Measurements from ENCODE around the gene TMEM131L.
"Not testable (repeated sequence)": the region's sequence is repeated elsewhere in the genome, so short reads cannot be mapped to it uniquely, and the experiment has no call there.

The TMEM131L gene

DNA sequence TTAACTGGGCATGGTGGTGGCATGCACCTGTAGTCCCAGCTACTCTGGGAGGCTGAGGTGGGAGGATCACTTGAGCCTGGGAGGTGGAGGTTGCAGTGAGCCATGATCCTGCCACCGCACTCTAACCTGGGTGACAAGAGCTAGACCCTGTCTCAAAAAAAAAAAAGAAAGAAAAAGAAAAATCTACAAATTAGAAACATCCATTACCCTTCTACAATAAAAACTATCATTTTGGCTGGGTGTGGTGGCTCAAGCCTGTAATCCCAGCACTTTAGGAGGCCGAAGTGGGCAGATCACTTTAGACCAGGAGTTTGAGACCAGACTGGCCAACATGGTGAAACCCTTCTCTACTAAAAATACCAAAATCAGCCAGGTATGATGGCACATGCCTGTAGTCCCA lies 43.1 kb downstream of the TMEM131L start:
- DNase-seq, result not testable (repeated sequence)

DNA sequence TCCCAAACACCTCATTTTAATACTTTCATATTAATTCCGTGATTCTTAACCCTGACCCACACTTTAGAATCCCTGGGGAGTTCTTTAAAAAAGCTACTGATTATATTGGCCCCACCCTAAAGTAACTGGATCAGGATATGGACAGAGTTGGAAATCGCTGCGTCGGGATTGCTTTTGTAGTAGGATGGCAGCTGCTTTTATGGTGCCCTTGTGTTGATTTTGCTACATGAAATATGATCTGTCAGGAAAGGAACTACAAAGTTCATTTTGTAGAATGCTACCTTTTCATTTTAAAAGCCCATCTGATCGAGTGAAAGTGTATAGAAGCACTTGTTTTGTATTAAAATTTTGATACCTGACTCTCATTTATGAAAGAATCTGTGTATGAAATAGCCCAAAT lies 43.6 kb downstream of the TMEM131L start:
- DNase-seq, result no peak

DNA sequence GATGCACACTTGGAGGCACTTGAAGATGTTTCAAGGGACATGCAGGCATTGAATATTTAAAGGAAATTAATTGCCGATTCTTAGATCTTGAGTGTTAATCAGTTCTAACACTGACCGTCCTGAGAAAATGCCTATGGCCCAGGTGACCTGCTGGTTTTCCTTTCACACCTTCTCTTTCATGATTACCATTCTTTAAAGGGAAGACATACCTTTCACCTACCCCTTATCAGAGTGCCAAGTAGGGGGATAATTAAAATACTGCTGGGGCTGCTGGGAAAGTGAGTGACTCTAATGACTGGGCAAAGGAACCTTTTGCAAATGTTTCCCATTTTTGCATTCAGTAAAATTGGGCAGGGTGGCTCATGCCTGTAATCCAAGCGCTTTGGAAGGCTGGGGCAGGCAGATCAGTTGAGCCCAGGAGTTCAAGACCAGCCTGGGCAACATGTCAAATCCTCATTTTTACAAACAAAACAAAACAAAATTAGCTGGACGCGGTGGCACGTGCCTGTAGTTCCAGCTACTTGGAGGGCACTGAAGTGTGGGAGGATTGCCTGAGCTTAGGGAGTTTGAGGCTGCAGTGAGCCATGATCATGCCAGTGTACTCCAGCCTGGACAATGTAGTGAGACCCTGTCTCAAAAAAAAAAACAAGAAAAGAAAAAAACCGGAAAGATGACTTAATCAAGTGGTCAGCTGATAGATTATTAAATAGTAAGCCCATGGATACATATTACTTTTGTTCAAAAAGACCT lies 44.3 kb downstream of the TMEM131L start:
- DNase-seq, result no peak

DNA sequence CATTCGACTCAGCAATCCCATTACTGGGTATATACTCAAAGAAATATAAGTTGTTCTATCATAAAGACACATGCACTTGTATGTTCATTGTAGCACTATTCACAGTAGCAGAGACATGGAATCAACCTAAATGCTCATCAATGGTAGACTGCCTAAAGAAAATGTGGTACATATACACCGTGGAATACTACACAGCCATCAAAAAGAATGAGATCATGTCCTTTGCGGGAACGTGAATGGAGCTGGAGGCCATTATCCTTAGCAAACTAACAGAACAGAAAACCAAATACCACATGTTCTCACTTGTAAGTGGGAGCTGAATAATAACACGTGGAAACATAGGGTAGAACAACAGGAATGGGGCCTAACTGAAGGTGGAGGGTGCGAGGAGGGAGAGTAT lies 44.9 kb downstream of the TMEM131L start:
- no peak for DNase-seq

DNA sequence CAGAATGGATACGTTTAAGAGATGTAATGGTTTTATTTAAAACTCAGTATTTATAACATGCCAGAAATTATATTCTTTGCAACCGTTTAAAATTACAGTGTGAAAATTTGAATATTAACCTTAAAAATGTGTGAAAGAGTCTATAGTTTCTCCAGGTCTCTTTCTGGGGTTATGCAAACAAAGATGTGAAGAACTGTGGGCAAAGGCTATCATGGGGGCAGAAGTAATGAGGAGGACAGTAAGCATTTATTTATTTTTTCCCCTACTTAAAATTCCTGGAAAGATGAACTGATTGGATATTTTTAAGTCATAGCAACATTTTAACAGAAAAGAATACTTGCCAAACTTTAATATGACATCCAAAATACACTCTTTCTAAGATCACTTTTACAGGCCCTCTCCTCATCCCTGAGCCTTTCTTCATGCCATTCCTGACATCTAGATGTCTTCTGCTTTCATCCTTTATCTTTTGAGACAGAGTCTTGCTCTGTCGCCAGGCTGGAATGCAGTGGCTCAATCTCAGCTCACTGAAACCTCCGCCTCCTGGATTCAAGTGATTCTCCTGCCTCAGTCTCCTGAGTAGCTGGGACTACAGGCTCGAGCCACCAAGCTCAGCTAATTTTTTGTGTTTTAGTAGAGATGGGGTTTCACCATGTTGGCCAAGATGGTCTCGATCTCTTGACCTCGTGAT lies 46.1 kb downstream of the TMEM131L start:
- DNase-seq, result no peak

DNA sequence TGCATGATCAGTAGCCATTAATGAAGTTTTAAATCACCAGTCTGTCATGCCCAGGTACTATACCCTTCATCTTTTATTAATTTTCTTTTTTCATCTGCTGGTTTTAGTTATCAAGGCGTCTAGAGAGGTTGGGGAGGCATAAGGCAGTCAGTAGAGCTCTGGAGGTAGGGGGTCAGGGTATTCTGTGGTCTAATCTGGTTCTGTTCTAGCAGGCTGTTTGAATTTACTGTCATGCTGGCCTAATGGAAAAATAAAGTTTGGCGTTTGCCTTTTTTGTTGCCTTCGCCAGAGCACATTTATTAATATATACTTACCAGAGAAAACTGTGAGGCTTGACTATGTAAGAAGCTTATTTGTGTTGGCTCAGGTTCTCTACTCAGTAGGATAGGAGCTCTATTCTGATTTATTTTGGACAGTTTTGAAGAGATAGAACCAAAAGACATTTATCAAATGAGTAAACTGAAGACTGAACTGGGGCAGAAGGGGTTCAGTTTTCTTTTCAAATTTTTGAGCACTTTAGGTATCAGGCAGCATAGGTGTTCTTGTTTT lies 46.9 kb downstream of the TMEM131L start:
- DNase-seq, result no peak

DNA sequence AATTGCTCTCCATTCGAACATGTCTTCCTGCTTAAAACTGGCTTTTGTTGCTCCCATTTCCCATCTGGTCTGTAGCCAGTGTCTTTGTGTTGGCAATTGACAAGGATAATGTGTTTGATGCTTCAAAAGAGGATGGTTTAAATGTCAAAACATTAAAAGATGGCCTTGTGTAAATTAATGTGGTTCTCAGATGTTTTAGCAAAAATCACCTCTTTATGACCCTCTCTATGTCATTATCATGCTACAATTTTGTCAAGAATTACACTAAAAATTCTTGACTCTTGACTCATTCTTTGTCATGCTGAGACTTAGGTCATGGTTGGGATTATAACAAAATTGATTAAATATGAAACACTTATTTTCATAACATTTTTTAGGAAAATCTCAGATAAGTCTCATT lies 47.4 kb downstream of the TMEM131L start:
- DNase-seq, result peak in 1 of 3 donors; percentile 21

DNA sequence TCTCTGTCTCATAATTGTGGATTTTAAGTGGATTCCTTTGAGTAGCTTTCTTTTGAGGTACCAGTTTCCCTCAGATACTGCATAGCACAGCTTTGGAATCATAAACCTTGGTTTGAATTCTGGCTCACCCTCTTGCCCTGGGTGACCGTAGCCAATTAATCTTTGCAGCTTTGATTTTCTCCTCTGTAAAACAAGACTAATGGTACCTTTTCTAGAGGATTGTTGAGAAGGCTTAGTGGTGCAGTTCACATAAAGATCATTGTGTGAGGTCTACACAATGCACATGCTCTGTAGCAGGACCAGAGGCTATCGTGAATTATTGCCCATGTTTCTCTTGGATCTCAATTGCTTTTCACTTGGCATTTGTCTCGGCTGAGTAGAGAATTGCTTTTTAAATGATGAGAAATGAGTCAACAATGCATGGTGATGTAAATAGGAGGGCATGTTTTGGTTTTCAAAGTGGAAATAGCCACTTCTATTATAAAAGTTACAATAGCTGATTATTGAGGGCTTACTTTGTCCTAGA lies 47.9 kb downstream of the TMEM131L start:
- DNase-seq, result no peak

DNA sequence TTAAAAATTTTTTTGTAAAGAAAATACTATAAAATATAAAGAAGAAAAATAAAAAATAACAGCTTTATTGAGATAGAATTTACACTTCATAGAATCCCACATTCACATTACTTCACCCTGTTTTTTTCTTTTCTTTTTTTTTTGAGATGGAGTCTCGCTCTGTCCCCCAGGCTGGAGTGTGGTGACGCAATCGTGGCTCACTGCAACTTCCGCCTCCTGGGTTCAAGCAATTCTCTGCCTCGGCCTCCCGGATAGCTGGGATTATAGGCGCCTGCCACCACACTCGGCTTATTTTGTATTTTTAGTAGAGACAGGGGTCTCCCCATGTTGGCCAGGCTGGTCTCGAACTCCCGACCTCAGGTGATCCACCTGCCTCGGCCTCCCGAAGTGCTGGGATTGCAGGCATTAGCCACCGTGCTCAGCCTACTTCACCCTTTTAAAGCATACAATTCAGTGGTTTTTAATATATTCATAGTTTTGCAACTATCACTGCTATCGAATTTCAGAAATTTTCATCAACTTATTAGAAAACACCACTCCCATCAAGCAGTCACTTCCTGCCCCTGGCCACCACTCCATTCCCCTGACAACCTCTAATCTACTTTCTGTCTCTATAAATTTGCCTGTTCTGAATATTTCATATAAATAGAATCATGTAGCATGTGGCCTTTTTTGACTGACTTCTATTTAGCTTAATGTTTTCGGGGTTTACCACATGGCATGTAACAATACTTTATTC lies 48.7 kb downstream of the TMEM131L start:
- DNase-seq, result peak in 2 of 3 donors; percentile 31 to 44

DNA sequence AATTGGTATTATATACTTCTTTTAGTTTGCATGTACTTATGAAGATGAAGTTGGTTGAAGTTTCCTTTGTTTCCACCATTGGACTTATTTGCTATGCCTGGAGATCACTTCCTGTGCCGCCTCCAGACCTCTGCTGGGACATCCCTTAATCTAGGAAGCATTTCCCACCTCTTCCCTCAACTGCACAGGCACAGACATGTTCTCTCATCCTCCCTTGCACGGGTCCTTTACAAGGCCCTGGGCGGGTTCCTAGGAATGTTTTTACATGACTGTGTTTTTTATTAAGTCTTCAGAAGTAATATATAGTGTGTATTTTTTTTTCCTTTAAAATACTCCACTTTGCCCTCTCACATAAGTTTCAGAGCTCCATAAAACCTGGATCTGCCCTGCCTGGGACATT lies 51.0 kb downstream of the TMEM131L start:
- DNase-seq, result no peak

DNA sequence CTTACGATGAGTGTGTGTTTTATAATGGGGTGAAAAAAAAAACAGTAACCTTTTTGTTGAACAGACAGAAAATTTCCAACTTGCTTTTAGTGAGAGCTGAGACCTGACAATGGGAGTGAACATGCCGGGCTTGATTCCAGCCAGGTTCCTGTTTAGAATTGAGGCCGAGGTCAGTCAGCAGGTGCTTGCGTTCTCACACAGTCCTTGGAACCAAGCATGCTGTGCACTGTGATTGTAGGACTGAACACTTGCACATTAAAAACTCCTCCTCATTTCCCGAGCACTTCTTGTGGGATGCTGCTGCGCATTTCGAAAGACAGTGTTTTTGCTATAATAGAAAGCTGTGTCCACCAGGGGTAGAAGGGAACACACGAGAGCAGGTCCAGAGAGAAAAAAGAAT lies 51.8 kb downstream of the TMEM131L start:
- no peak for DNase-seq

DNA sequence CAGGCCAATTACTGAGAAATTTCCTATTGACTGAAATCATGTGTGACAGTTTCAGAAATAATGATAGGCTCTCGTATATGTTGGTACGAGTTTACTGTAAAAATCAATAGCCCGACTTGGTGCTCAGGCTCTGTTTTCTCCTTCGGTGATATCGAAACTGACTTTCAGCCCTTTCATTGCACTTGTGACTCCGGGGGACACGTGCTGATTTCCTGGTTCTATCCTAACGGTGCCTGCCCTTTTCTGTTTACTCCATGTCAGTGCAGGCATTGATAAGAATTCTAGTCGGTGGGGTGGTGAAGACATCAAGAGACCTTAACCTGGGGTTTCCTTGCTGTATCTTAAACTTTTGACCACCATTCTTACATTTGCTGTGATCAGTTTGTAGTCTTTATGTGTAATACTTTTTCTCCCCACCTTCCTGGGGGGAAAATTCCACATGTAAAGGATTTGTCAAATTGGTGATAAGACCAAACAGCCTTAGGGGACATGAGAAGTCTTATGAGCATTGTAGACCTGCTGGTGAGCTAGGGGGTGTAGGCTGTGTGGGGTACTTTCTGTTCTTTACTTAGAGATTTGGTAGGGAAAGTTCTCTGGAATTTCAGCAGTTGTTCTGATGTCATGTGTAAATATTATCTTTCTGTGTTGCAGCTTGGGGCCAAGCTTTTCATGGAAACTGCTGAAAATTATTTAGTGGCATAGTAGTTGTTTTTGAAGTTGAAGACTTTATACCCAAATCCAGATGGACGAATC lies 52.7 kb downstream of the TMEM131L start:
- DNase-seq, result peak; percentile 30 to 45 (median 38)

DNA sequence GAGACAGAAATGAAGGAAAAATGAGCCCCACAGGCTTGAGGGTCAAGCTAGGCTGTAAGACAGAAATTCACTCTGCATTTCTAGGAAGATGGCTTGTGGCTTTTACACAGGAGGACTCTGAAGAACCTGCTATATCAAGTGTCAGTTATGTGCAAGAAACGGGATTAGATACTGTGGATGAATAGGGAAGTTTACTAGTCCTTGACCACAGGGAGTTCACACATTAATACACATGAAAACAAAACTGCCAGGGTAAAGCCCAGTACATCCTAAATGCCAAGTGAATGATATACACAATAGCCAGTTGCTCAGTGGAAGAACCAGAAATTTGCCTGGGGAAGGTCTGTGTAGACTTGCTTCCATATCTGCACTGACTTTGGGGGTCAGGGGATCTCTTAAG lies 53.5 kb downstream of the TMEM131L start:
- peak; percentile 32 to 51 (median 37) for DNase-seq

DNA sequence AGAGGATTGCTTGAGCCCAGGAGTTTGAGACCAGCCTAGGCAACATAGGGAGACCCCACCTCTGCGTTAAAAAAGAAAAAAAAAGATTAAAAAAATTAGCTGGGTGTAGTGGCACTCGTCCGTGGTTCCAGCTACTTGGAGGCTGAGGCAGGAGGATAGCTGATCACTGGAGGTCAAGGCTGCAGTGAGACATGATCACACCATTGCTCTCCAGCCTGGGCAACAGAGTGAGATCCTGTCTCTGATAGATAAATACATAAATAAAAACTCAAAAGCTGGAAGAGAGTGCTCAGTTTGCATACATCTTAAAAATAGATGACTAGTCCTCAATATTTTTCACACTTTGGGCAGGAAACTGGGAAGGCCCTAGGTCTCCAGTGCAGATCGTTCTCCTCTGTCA lies 54.1 kb downstream of the TMEM131L start:
- DNase-seq, result no peak

DNA sequence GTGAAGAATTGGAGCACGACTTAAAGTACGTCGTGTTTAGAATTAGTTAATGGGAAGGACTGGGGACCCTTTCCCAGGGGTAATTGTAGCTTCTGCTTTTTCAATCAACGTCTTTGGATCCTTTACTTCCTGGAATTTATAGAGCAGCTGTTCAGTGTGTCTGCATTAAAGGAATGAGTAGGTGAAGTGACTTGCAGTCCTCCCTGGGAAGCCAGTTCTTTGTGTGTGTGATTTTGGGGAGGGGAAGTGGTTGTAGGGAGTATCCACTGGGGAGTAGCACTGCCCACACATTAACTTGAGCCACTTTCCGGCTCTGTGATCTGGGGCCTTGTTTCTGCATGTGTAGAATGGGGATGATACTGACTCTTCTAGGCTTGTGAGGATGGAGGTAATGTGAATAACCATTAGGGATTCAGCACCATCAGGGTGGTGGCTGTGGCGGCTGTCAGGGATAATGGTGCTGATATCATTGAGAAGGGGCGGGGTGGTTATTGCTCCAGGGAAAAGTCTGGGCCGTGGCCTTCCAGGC lies 54.7 kb downstream of the TMEM131L start:
- DNase-seq, result peak; percentile 54 to 75 (median 70)

DNA sequence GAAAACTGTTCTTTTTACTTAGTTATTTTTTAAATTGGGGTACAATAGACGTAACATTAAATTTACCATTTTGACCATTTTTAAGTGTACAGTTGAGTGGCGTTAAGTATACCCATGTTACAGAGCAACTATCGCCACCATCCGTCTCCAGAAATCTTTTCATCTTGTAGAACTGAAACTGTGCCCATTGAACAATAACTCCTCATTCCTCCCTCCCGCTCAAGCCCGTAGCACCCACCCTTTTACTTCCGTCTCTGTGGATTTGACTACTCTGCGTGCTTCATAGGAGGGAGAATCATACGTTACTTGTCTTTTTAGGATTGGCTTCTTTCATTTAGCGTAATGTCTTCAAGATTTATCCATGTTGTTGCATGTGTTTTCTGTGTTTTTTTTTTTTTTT lies 55.3 kb downstream of the TMEM131L start:
- DNase-seq, result no peak

DNA sequence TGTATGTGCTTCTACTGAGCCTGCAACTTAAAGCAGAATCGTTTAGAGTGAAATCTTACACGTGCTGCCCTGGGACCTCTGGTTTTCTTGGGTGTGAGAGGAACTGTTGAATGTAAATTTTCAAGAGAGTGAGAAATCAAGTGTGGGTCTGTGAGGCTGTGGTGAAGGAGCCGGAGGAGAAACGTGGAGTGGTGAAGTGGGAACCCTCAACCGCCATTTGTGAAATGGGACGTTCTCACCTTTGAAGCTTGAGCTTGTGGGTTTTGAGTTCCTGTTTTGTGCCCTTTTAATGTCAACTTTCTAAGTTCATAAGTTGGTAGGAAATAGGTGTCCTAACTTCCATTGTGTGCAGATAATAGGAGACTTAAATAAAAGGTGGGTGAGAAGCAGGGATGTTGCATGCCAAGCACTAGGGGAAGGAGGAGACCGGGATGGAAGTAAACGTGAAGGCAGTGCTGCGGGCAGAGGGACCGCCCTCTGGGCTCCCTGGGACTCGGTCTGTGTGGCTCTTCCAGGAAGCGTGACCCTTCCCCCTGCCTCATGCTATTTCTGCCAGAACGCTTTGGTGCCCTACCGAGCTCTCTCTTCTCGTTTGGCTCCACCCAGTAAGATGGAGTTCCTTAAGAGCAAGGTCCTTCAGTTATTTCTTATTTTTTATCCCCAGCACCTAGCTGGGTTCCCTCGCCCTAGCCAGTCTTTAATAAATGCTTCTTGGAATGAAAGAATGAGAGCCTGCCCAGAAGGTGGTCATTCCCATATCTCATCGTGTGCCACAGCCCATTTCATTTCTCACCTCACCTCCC lies 56.0 kb downstream of the TMEM131L start:
- DNase-seq, result no peak

DNA sequence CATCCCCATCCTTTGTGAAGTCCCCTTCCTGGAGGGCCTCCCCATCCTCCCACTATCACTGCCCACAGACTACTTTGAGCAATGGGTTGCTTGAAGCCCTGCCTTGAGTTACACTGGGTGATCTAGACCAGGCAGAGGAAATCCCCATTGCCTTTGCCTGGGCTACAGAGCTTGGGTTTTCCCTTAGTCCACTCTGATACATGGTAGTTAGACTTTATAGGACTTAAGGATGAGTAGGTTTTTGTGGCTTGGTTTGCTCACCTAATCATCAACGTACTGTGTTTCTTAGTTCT lies 56.6 kb downstream of the TMEM131L start:
- DNase-seq, result peak; percentile 80 to 86 (median 81)

DNA sequence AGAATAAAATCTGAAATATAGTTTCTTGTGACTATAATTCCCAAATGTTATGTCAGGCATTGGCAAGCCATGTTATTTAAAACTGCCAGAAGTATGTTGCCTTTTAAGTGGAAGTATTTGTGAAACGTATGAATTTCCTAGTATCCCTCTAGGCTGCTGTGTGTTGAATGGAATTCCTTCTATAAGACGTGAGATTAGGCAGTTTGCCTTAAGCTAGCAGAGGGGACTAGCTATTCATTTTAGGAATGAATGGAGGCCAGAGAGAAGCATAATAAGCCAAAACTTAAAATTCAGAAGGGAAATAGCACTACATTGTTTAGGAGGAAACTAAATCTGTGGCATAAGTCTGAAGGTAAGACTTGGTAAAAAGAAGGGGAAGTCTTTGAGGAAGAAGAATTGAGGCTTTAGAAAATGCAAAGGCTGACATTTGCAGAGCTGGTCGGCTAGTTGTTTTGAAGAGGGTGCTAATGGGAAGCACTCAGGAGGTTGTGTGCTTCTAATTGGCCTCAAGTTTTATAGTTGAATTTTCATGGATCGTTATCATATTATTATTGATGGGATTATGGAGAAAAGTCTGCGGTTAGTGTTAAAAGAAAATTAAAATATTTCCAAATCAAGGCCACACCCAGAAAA lies 57.1 kb downstream of the TMEM131L start:
- DNase-seq, result peak in 2 of 3 donors; percentile 26 to 35

DNA sequence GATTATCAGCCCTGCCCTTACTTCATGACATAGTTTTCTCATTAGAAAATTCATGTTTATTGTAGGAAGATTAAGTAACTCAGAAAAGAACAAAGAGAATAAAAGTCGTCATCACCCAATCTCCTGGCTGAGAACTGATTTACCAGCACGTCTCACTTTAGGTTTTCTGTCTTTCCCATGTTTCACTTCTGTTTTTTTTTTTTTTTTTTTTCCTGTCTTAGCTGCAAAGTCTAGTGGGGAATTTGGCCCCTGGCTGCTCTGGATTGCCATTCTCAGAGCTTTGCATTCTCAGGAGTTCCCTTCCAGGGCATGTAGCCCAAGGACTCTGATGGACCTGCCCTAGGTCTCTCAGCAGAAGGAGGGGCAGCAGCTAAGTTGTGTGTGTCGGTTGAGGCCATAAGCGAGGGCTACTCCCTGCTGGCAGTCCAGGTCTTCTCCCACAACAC lies 57.8 kb downstream of the TMEM131L start:
- peak; percentile 59 to 69 (median 67) for DNase-seq

DNA sequence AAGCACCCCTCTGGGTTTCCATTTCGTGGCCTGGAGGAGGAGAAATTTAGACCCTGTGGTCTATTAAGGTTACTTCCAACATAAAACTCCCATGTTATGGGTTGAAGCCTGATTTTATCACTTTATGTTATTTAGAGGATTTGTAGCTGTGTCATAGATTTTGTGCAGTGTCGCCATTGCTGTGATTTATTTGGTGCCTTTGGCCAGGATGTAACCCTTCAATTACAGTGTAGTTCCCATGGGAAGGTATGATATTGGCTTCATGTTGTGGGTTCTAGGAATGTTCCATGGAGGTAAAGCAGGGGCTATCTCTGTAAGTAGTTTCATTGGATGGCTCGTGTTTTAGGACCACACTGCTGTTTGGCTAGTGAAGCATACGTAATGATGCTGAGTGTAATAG lies 58.5 kb downstream of the TMEM131L start:
- DNase-seq, result no peak

Data from suppressor macrophage treated with lipopolysaccharide for 1 hour (primary cell).